ENCODE measurements around the gene SYTL5. TPM values are rescaled to one million over a fixed set of nuclear protein-coding genes. Genes with fewer than 3 reads are reported as not detected.

Gene SYTL5
- total RNA-seq, 1 donor from 2014 or later, result 2.2 TPM

DNA sequence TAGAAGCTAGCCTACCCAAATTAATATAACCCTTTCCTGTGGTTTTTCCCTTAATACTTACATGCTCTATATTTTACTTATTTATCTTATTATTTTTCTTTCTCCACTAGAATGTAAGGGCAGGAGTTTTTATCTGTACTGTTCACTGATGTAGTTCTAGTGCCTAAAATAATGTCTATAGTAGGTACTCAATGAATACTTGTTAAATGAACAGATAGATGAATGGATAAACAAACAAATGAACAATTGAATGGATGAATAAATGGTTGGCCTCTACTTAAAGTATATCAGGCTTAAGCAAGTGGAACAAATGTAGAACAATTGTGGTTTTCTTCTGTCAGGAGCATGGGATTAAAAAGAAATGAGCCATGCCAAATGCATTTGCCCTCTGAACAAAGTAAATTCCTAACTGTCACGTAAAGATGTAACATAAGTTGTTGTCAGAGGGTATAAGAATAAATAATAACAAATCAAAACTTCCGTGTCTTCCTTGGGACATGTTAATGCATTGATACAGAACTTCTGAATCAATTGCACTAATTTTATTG is 54.1 kb downstream of the SYTL5 start:
- Mint-ChIP-seq H3K27ac (no peak overlapping the region), H3K9me3 (no peaks in the 10 kb centered on the region), H3K27me3 (no peaks in the 10 kb centered on the region), H3K36me3 (no peaks in the 10 kb centered on the region), H3K4me3 (no peak overlapping the region), H3K4me1 (ENCODE audit: unreplicated experiment) (no peaks in the 10 kb centered on the region)
- DNase-seq (ENCODE audit: extremely low spot score, unreplicated experiment), result no peak
- TF ChIP-seq, protein P1, sequence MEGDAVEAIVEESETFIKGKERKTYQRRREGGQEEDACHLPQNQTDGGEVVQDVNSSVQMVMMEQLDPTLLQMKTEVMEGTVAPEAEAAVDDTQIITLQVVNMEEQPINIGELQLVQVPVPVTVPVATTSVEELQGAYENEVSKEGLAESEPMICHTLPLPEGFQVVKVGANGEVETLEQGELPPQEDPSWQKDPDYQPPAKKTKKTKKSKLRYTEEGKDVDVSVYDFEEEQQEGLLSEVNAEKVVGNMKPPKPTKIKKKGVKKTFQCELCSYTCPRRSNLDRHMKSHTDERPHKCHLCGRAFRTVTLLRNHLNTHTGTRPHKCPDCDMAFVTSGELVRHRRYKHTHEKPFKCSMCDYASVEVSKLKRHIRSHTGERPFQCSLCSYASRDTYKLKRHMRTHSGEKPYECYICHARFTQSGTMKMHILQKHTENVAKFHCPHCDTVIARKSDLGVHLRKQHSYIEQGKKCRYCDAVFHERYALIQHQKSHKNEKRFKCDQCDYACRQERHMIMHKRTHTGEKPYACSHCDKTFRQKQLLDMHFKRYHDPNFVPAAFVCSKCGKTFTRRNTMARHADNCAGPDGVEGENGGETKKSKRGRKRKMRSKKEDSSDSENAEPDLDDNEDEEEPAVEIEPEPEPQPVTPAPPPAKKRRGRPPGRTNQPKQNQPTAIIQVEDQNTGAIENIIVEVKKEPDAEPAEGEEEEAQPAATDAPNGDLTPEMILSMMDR (conservative IDR thresholded peaks at IDR 0.05), result no peak

DNA sequence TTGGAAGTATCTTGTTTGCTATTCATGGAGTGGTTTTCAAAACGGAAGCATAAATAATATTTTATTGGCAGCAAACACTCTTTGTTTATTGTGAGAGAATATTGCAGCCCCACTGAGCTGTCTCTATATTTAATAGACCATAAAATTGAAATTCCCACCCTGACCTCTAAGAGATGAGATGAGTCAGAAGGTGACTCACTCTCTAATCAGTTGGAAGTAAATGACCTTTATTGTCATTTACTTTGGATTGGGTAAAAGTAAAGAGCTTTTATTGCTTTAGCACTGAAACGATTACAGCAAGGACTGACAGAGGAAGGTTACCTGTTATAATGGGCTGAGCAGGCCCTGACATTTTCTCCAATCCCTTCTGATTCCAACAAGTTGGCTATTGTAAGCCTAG is 55.0 kb downstream of the SYTL5 start:
- TF ChIP-seq, protein P1 (conservative IDR thresholded peaks at IDR 0.05), result no peak
- H3K27ac Mint-ChIP-seq, result no peak overlapping the region
- no peaks in the 10 kb centered on the region for H3K27me3 Mint-ChIP-seq
- H3K4me1 Mint-ChIP-seq (ENCODE audit: unreplicated experiment), result no peaks in the 10 kb centered on the region
- H3K4me3 Mint-ChIP-seq, result no peak overlapping the region
- H3K36me3 Mint-ChIP-seq, result no peaks in the 10 kb centered on the region
- DNase-seq (ENCODE audit: extremely low spot score, unreplicated experiment), result no peak
- H3K9me3 Mint-ChIP-seq, result no peaks in the 10 kb centered on the region

DNA sequence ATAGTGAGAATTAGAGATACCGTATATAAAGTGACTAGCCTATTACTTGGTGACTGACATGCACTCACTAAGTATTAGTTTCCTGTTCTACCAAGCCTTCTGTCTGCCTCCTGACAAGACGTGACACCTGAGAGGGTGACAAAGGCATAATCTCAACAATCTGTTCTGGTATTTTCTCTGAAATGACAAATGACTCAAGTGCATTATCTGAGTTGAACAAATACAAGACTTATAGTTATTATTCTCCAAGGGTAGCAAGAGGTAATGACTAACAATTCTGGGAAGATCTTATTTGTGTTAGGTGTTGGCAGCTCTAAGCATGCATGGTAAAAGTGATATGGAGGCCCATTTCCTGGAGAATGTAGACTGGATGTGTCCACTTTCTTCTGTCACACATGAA is 60.6 kb downstream of the SYTL5 start:
- Mint-ChIP-seq H3K4me1 (ENCODE audit: unreplicated experiment) (no peaks in the 10 kb centered on the region), H3K9me3 (no peaks in the 10 kb centered on the region), H3K36me3 (no peaks in the 10 kb centered on the region), H3K4me3 (no peak overlapping the region), H3K27me3 (no peaks in the 10 kb centered on the region), H3K27ac (no peak overlapping the region)
- TF ChIP-seq, protein P1 (conservative IDR thresholded peaks at IDR 0.05), result no peak
- no peak for DNase-seq (ENCODE audit: extremely low spot score, unreplicated experiment)

DNA sequence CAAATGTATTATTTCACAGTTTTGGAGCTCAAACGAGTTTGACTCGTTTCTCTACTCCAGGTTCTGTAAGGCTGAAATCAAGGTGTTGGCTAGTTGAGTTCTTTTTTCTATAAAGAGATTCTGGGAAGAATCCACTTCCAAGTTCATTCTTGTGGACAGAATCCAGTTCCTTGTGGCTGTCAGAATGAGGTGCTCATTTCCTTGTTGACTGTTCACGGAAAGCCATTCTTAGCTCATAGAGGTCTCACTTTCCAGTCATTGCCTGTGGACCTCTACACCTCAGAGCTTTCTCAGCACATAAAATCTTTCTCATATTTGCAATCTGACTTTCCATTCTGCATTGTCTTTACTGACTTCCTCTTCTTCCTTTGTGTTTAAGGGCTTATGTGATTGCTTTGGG is 62.9 kb downstream of the SYTL5 start:
- no peak overlapping the region for H3K4me3 Mint-ChIP-seq
- DNase-seq (ENCODE audit: extremely low spot score, unreplicated experiment), result no peak
- H3K36me3 Mint-ChIP-seq, result no peaks in the 10 kb centered on the region
- H3K4me1 Mint-ChIP-seq (ENCODE audit: unreplicated experiment), result no peaks in the 10 kb centered on the region
- no peaks in the 10 kb centered on the region for H3K27me3 Mint-ChIP-seq
- TF ChIP-seq, protein P1 (conservative IDR thresholded peaks at IDR 0.05), result no peak
- H3K27ac Mint-ChIP-seq, result no peak overlapping the region
- no peaks in the 10 kb centered on the region for H3K9me3 Mint-ChIP-seq

DNA sequence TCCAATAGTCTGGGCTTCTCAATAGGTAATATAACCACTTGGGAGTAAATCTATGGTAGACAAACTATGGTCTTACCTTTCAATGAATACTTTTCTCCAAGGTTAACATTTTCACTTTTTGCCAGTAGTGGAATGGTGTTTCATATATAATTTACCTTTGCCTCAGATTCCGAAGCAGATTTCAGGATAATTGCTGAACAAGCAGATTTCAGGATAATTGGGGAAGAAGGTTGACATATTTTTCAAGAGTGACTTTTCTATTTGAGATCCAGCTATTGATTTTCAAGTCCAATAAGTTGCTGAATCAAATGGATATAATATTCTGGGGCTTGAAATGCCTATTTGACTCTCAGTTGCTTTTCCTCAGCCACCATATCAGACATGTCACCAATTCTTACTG is 63.6 kb downstream of the SYTL5 start:
- TF ChIP-seq, protein P1 (conservative IDR thresholded peaks at IDR 0.05), result no peak
- Mint-ChIP-seq H3K4me1 (ENCODE audit: unreplicated experiment) (no peaks in the 10 kb centered on the region), H3K27ac (no peak overlapping the region), H3K27me3 (no peaks in the 10 kb centered on the region), H3K9me3 (no peaks in the 10 kb centered on the region), H3K36me3 (no peaks in the 10 kb centered on the region), H3K4me3 (no peak overlapping the region)
- DNase-seq (ENCODE audit: extremely low spot score, unreplicated experiment), result no peak

DNA sequence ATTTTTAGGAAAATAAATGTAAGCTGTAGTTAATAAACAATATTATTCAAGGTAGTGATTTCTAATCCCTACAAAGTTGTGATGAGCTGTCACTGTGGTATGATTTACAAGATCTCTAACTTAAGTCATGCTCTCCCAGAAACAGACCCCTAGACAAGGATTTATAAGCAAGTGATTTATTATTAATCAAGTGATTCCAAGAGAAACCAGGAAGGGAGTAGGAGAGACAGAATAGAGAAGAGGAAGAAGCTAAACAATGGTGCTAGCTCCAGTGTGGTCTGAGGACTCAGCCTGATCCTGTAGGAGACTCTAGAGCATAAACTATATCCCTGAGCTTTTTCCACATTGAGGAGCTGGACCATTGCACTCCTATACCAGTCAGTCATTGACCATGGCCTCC is 73.1 kb downstream of the SYTL5 start:
- H3K27ac Mint-ChIP-seq, result no peak overlapping the region
- no peaks in the 10 kb centered on the region for H3K9me3 Mint-ChIP-seq
- H3K4me1 Mint-ChIP-seq (ENCODE audit: unreplicated experiment), result no peaks in the 10 kb centered on the region
- DNase-seq (ENCODE audit: extremely low spot score, unreplicated experiment), result no peak
- H3K27me3 Mint-ChIP-seq, result no peaks in the 10 kb centered on the region
- H3K4me3 Mint-ChIP-seq, result no peak overlapping the region
- TF ChIP-seq, protein P1 (conservative IDR thresholded peaks at IDR 0.05), result no peak
- no peaks in the 10 kb centered on the region for H3K36me3 Mint-ChIP-seq

Data from type B pancreatic cell (in vitro differentiated cells).